ENCODE results near the gene KCNH8.

Gene KCNH8

DNA sequence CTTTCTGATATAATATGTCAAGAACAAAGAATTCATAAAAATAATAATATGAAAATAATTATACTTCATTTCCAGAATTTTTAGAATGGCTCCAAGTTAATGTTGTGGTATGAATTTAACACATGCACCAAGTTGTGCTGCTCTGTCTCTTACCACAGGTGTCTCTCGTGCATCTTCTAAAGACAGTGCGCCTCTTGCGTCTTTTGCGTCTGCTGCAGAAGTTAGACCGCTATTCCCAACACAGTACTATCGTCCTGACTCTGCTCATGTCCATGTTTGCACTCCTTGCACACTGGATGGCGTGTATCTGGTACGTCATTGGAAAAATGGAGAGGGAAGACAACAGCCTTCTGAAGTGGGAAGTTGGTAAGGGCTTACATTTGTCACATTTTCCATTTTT is 246.6 kb downstream of the KCNH8 start:
- DNase-seq, result no peak

- no peak for DNase-seq
These were observed 248.4 kb downstream of the KCNH8 start for GRCh38 chr3:19396726-19397125.

DNA sequence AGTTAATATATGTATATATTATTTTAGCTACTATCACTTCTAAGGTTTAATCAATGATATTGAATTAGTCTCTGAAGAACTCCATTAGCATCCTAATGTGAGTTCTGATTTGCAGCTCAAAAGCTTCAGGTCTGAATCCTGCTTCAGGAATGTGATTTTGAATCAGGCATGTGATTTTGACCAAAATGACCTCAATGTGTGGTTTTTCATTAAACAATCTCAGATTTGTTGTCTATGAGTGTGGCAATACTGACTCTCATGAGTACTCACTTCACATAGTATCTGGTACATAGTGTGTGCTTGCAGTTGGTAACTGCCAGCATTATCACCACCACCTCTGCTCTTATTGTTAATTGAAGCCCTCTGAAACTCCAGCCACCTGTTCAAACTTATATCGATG is 251.0 kb downstream of the KCNH8 start:
- DNase-seq, result no peak

DNA sequence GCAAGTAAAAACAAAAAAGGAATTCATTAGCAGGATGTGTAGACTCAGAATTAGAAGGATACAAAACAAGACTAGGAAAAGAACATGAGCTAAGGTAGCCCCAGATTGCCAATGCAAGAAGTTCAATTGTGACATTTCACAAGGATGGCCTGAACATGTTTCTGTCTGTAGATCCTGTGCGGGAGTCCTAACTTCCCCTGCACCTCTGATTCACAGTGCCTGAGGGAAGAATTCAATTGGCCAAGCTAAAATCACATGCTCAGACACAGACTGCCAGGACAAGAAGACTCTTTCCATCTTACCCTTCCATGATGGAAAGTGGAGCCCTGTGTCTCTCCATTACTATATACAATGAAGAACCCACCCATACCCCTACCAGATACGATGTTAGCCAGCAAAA is 251.5 kb downstream of the KCNH8 start:
- no peak for DNase-seq

- DNase-seq, result no peak
These were observed 271.8 kb downstream of the KCNH8 start for GRCh38 chr3:19420159-19420558.

GRCh38 chr3:19425825-19426224 is 277.5 kb downstream of the KCNH8 start:
- DNase-seq, result no peak

DNA sequence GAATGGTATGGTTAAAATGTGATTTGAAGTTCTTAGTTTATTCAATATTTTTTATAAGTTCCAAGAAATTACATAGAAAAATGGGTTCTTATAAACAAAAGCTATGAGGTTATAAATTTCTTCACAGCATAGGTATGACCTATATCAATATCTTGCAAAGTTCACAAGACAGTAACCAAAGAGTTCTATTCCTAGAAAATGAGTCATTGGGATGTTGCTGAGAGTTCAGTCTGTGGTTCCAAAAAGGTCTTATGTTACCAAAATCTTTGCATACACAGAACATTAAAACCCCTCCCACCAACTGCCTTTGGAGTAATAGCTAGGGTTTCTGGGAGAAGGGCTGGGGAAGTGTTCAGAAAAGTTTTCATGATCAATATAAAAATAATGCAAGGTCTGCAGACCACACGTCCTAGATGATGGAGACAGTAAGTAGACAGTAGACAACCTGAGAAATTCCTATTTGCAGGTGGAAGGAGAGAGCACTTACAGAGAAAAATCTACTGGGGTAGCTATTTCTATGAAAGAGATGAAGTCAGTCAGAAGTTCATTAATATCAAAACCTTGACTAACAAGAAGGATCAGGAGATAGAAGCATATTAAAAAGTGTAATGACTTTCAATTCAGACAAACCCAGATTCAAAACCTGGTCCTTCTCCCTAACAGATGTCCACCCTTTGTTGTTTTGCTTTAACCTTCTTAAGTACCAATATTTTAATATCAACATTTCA is 279.3 kb downstream of the KCNH8 start:
- DNase-seq, result no peak

DNA sequence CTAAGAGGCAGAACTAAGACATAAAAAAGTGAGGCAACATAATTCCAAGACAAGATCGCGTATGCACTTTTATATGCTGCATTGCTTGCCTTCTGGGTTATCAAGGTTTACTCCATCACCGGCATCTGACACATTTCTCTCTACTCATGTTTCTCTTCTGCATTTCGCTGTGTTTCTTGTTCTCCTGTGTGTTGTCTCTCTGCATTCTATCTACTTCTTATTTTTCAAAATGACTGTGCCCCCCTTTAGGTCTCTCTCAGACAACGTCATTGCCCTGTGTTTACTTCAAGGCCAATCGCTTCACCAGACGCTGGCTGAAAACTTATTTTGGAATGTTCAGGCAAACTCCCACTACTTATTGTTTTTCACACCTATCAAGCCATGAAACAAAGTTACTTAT is 280.4 kb downstream of the KCNH8 start:
- no peak for DNase-seq

DNA sequence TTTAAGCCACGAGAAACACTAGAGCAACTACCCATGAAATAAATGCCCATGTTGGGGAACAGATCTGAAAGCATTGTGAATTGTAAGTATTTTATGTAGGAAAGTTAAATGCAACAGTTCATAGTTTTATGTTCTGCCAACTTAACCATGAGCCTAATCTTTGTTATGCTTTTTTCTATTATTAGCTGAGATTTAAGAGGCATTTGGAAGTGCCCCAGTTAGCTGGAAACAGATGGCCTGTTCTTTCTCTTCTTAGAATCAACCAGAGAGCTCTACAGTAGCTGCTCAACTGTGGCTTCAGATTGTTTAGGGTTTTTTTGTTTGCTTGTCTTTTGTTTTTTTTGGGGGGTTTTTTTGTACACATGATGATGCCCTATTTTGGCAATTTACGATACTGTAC is 284.4 kb downstream of the KCNH8 start:
- DNase-seq, result no peak

GRCh38 chr3:19436746-19437145 is 288.4 kb downstream of the KCNH8 start:
- DNase-seq, result no peak

DNA sequence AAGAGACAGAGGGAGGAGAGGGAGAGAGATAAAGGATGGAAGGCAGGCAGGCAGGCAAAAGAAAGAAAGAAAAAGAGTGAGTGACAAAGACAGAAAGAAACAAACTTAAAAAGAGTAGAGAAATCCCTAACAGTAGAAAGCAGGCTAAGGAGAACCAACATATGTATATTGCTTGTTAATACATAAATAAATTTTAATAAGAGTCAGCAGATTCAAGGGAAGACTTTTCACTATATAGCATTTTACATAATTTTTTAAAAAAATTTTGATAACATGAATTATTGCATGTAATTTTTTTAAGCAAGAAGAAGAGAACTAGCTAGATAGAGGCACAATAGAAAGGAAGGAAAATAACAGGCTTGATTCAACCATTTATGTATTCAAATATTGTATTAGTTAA is 291.6 kb downstream of the KCNH8 start:
- no peak for DNase-seq

- DNase-seq, result no peak
These were observed 297.8 kb downstream of the KCNH8 start for GRCh38 chr3:19446138-19446537.

GRCh38 chr3:19446687-19447086 is 298.4 kb downstream of the KCNH8 start:
- no peak for DNase-seq

- DNase-seq, result no peak
These were observed 307.2 kb downstream of the KCNH8 start for GRCh38 chr3:19455546-19455945.

- no peak for DNase-seq
These were observed 308.4 kb downstream of the KCNH8 start for GRCh38 chr3:19456738-19457137.

DNA sequence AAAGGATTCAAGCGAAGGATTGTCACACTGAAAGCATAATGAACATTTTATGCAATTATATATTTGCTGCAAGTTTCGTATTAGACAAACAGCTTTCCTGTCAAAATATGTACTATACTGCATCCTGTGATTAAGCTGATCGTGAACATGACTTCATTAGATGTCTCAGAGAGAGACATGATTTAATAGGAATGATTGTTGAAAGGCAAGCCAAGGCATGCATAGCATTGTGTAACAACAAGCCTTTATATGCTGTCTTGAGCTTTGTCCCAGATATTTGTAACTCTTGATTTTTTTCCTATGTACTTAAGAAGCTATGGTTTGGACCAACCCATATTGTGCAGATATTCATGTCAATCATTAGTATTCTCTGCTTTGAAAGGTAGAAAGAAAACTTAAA is 309.1 kb downstream of the KCNH8 start:
- no peak for DNase-seq

DNA sequence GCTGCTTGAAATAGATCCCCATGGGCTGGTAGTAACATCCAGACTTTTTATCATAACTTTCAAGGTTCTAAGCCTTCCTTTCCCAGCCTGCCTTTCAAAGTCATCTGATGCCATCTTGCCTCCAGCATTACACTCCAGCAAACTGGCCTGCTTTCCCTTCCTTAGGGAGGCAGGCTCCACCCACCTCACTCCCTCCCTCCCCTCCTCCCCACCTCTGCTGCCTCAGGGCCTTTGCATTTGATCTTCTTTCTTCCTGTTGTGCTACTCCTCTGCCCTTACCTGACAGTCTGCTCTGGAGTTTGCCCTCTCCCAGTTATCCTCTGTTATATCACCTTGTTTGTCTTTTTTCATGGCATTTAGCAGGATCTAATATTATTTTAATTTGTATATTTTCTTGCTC is 319.5 kb downstream of the KCNH8 start:
- no peak for DNase-seq

- DNase-seq, result no peak
These were observed 322.8 kb downstream of the KCNH8 start for GRCh38 chr3:19471138-19471537.

DNA sequence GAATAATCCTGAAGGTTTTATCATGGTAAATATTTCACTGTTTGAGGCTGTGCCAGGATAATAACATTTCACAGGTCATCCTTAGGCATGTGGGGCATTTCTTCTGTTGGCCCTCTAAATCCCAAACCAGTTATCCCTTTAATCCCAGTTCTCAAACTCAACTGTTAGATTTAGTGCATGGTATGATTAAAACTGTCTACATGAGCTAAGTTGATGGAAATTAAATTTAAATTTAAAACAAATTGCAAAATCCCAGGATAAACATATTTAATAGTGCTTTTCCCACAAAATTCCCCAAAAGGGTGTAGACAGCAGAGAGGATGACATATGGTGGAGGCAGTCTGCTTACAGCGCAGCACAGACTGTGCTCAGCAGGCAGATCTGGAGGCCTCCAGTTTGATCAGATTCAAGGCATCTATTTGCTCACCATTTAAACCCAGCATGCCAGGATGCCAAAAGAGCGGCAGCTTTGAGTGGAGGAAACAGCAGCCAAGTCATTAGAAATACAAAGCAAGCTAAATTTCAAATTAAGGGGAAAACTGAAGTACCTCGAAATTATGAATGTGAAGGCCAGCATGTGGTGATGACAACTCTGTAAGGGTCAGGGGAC is 325.8 kb downstream of the KCNH8 start:
- DNase-seq, result no peak

- DNase-seq, result no peak
These were observed 328.0 kb downstream of the KCNH8 start for GRCh38 chr3:19476281-19476680.

DNA sequence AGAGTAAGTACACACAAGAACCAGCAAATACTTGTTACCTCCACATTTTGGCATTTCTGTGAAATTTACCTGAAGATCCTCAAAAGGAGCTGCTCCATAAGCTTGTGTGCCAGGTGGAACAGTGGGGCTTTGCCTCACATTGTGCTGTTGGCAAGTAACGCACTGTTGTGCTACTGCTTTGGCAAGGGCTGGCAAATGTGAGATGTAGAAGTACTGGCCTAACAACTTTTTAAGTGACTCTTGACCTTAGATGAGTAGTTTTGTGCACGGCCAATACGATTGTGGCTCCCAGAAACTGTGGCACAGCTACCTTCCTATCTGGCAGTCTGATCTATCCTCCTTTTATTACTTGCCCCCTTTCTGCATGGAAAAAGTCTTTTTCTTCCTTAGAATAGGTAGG is 337.0 kb downstream of the KCNH8 start:
- no peak for DNase-seq

DNA sequence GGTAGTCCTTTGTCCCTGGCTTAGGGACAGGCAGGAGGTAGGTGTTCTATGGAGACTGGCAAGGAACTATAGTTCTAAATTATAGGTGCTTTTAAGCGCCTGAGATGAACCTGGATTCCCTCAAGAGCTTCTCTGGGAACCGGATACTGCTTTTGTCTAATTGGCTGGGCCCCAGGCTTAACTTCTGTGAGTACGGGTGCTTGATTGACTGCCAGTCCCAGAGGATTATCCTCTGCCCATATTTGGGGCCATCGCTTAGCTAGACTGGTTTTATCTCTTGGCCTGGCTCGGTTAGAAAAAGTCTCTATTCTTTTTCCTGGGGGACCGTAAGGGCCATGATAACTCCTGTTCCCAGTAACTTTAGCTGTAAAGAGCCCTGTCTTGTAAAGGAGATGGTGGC is 339.1 kb downstream of the KCNH8 start:
- no peak for DNase-seq

DNA sequence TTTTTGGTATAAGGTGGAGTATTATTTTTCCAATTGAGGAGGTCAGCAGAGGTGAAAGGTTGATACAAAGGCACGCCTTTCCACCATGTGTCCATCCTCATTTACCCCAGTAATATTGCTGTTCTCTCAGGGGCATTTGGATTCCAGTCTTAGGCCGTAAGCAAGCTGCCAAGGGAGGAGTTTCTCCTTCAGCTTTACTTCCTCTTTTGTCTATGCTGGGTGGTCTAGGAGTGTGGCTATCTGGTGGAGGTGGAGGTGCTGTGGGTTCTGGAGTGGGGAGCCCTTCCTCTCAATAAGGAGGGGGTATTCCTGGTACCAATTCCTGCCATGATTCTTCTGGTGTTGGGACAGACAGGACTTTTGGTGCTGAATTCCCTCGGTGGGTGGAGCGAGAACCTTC is 340.6 kb downstream of the KCNH8 start:
- no peak for DNase-seq

GRCh38 chr3:19489936-19490335 is 341.6 kb downstream of the KCNH8 start:
- no peak for DNase-seq

DNA sequence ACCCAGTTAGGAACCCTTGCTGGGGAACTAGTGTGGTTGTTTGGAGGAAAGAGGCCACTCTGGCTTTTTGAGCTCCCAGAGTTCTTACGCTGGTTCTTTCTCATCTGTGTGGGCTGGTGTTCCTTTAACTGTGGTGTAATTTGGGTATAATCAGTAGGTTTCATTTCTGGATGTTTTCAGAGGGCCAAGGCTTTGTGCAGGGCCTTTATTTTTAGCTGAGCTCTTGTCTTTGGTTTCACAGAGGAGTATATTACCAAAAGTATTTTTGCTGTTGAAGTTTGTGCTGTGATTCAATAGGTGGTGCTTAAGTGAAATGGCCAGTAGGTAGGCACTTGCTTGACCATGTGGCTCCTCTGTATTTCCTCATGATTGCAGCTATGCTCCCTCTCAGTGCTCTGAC is 357.9 kb downstream of the KCNH8 start:
- DNase-seq, result no peak
